Erythroblast (primary cell): ENCODE measurements around the gene MYH10.

Experiments
- GATA1 ChIP-seq: IDR thresholded peaks from 2 replicates; pipeline ENCODE4 v1.6.1; 2011; ENCODE audit warnings: low read depth, mild to moderate bottlenecking, control low read depth, low read length, moderate library complexity
- POLR2A ChIP-seq: IDR thresholded peaks from 2 replicates; pipeline ENCODE4 v1.6.1; 2011; ENCODE audit warnings: mild to moderate bottlenecking, low read length

DNA sequence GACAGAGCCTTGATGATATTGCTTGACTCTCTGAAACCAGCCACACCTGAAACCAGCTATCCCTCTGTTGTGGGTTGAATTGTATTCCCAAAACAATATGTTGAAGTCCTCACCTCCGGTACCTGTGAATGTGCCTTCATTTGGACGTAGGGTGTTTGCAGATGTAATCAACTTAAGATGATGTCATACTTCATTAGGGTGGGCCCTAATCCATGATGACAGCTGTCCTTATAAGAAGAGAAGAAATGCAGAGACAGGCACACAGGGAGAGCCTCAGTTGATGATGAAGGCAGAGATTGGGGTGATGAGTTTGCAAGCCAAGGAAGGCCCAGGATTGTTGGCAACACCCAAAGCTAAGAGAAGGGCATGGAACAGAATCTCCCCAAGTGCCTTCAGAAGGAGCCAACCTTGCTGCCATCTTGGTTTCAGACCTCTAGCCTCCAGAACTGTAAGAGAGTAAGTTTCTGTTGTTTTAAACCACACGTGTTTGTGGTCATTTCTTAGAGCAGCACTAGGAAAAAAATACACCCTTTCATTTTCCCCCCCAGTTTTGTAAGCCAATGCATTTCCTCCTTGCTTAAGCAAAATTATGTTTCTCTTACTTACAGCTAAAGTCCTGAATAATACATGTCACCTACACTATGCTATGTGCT, 29.4 kb upstream of the MYH10 start:
- TF ChIP-seq POLR2A (no peak), GATA1 (no peak)
